ENCODE results near the gene TREH.

Gene TREH

DNA sequence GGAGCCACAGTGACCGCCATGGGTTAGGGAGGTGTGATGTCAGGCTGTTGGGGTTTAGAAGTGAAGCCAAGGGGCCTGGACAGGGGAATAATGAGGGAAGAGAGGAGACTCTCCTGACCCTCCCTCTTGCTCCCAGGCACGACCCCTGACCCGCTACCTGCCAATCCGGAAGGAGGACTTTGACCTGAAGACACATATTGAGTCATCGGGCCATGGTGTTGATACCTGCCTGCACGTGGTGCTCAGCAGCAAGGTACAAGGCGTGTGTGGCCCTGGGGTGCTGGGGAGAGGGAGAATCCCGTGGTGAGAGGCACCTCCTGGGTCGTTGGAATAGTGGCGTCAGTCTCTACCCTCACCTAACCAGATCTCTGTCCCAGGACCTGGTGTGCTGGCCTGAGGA lies 29.5 kb downstream of the TREH start:
- peak overlapping the region; percentile 25 for H3K27ac ChIP-seq
- TF ChIP-seq, protein P1, sequence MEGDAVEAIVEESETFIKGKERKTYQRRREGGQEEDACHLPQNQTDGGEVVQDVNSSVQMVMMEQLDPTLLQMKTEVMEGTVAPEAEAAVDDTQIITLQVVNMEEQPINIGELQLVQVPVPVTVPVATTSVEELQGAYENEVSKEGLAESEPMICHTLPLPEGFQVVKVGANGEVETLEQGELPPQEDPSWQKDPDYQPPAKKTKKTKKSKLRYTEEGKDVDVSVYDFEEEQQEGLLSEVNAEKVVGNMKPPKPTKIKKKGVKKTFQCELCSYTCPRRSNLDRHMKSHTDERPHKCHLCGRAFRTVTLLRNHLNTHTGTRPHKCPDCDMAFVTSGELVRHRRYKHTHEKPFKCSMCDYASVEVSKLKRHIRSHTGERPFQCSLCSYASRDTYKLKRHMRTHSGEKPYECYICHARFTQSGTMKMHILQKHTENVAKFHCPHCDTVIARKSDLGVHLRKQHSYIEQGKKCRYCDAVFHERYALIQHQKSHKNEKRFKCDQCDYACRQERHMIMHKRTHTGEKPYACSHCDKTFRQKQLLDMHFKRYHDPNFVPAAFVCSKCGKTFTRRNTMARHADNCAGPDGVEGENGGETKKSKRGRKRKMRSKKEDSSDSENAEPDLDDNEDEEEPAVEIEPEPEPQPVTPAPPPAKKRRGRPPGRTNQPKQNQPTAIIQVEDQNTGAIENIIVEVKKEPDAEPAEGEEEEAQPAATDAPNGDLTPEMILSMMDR (conservative IDR thresholded peaks at IDR 0.05; ENCODE audit: low read depth): no peak
- ChIA-PET POLR2A (ENCODE audit: low non-redundant PET) (no interaction called here), CTCF (no interaction called here)
- DNase-seq (ENCODE audit: low spot score): no peak

DNA sequence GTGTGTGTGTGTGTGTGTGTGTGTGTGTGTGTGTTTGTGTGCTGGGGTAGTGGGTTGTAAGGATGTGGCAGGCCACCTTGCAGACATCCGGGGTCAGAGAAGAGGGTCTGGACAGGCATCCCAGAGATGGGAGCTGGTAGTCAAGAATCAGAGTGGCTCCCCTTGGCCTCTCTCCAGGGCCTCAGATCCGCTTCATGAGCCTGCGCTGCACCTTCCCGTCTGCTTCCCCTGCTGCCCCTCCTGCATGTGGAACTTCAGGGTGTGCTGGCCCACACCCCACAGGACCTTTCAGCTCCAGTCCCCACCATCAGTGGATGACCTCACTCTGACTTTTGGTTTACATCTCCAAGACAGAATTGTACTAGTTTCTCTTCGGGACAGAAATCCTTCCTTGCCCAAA lies 31.2 kb downstream of the TREH start:
- POLR2A ChIA-PET (ENCODE audit: low non-redundant PET): no interaction called here
- TF ChIP-seq, protein P1 (conservative IDR thresholded peaks at IDR 0.05; ENCODE audit: low read depth): no peak
- H3K27ac ChIP-seq: peak overlapping the region; percentile 43
- no peak for DNase-seq (ENCODE audit: low spot score)
- CTCF ChIA-PET: interaction anchor here (1.3 kb wide), 1 partner anchor 12 kb away, joined by 3 read pairs; no protein-coding TSS in a partner anchor

DNA sequence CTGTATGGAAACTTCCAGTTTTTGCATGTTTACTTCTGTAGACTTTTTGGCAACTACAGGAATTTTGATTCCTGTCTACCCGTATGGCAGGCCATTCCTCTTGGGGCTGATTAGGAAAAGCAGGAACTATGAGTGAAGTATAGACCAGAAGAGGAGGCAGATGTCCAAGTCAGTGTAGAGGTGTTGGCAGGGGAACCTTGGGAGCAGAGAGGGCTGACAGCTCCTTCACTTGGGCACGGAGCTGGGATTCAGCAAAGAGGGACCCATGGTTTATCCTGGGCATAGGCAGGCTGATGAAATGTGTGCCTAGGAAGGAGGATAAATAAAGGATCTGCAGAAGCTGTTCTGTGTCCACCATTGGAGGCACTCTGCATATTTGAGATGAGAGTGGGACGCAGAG lies 33.1 kb downstream of the TREH start:
- H3K27ac ChIP-seq: no peak overlapping the region; the same call in 1 of the 2 replicates
- no peak for DNase-seq (ENCODE audit: low spot score)
- ChIA-PET CTCF (interaction anchor here (1.0 kb wide), 1 partner anchor 51 kb away, joined by 3 read pairs; no protein-coding TSS in a partner anchor), POLR2A (ENCODE audit: low non-redundant PET) (no interaction called here)
- TF ChIP-seq, protein P1 (conservative IDR thresholded peaks at IDR 0.05; ENCODE audit: low read depth): no peak

DNA sequence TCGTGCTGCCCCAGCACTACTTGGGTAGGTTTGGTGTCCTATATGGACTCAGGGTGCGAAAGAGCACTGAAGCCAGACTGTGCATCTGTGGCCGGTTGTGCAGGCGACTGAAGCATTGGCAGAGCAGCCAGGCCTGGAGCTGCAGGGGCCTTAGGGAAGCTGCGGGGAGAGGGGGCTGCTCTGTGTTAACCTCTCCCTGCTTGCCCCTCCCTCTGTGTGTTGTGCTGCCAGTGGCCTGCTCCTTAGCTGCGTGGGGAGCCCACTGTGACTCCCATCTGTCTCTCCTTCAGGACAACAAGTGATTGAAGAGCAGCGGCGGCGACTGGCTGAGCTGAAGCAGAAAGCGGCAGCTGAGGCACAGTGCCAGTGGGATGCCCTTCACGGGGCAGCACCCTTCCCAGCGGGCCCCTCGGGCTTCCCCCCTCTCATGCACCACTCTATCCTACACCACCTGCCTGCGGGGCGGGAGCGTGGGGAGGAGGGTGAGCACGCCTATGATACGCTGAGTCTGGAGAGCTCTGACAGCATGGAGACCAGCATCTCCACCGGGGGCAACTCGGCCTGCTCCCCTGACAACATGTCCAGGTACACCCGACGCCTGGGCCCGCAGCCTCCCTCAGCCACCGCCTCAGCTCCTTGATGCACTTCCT lies 34.3 kb downstream of the TREH start:
- TF ChIP-seq, protein P1 (conservative IDR thresholded peaks at IDR 0.05; ENCODE audit: low read depth): no peak
- CTCF ChIA-PET: interaction anchor here (0.9 to 1.9 kb wide), 4 partner anchors 14 to 44 kb away, joined by 3 to 8 read pairs (median 4); no protein-coding TSS in a partner anchor
- POLR2A ChIA-PET (ENCODE audit: low non-redundant PET): no interaction called here
- no peak for DNase-seq (ENCODE audit: low spot score)
- H3K27ac ChIP-seq: peak overlapping the region; percentile 35

DNA sequence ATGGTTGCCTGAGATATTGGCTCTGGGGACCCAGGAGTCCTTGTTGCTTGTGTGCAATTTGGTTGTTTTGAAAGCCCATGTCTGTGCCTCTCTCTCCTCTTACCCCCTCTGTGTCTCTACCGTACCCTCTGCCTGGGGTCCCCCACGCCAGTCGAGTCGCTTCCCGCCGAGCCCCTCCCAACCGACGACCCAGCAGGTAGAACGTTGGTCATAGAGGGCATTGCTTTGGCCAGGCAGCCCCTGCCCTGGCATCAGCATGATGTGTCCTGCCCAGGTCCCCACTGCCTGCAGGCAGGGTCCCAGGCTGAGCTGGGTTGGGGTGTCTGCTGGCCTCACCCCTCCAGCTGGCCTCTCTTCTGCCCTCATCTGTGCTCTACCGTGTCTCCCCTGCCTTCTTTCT lies 35.0 kb downstream of the TREH start:
- peak overlapping the region; percentile 35 for H3K27ac ChIP-seq
- TF ChIP-seq, protein P1 (conservative IDR thresholded peaks at IDR 0.05; ENCODE audit: low read depth): no peak
- ChIA-PET CTCF (interaction anchor here (0.6 to 1.9 kb wide), 3 partner anchors 38 to 754 kb away, joined by 3 to 8 read pairs (median 4); no protein-coding TSS in a partner anchor), POLR2A (ENCODE audit: low non-redundant PET) (no interaction called here)
- DNase-seq (ENCODE audit: low spot score): no peak

DNA sequence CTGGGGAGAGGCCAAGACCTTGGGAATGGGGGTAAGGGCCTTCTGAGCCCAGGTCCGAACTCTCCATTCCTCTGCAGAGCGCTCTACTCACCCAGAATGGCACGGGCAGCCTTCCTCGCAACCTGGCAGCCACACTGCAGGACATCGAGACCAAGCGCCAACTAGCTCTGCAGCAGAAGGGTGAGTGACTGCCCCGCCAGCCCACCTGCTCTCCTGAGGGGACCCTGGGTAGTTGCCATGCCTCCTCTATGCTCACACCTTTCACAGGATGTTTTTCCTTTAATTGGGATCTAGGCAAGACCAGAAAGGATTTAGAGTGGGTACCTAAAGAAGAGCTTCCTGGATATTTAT lies 35.5 kb downstream of the TREH start:
- ChIA-PET POLR2A (ENCODE audit: low non-redundant PET) (no interaction called here), CTCF (interaction anchor here (0.6 to 1.9 kb wide), 2 partner anchors 38 to 753 kb away, joined by 3 to 8 read pairs; no protein-coding TSS in a partner anchor)
- DNase-seq (ENCODE audit: low spot score): no peak
- H3K27ac ChIP-seq: peak overlapping the region; percentile 35
- TF ChIP-seq, protein P1 (conservative IDR thresholded peaks at IDR 0.05; ENCODE audit: low read depth): no peak

Measured in RWPE1 (cell line).